ENCODE measurements around the gene CEACAM1.

CEACAM1 gene

DNA sequence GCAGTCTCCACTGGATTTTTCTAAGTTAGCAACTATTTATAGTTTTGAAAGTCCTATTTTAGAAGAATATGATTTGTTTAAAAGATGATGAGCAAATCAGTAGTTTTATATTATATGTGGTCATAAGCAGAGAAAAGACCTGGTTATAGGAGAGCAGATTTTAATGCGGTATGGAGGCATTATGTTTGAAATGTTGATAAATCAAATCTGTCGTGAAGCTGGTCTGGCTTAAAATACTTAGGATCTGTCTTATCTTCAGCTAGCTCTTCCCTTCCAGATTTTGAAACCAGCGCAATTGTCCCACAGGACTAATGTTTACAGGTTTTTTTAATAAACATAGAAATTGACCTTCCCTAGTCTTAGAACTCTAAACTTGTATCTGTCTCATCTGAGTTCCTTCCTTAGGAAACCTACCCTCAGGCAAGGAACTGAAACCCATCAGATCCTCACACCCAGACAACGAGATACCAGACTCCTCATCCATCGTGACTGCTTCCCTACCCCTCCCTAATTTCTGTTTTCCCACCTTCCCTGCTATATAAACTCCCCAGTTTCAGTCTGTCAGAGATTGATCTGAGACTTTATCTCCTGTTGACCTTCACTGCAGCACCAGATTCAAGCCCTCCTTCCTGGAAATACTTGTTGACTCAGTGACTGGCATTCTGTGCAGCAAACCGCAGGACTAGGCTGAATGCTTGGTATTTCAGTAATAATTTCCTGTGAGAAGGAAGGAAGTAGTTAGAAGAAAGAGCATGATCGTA is 47.8 kb downstream of the CEACAM1 start:
- Histone ChIP-seq H3K4me3 (ENCODE audit: low read length) (no peak overlapping the region), H3K4me1 (ENCODE audit: insufficient read depth, low read length) (peaks cover 7% of the 10 kb centered on the region), H3K9me3 (ENCODE audit: insufficient read depth, low read depth, low read length) (no peaks in the 10 kb centered on the region), H3K36me3 (ENCODE audit: insufficient read depth, low read depth, low read length) (no peaks in the 10 kb centered on the region), H3K27me3 (ENCODE audit: insufficient read depth, low read length) (no peaks in the 10 kb centered on the region), H3K9ac (ENCODE audit: low read depth, low read length) (no peak overlapping the region), H3K27ac (ENCODE audit: low read length) (no peak overlapping the region)

DNA sequence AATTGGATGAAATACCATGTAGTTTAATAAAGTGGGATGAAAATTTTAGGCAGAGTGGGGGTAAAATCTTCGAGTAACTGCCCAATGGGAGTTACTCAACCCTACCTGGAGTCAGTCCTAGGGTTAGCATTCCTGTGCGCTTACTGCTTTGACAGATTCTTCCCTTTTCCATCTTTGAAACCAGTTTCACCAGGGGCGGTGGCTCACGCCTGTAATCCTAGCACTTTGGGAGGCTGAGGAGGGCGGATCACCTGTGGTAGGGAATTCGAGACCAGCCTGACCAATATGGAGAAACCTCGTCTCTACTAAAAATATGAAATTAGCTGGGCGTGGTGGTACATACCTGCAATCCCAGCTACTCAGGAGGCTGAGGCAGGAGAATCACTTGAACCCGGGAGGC is 48.5 kb downstream of the CEACAM1 start:
- H3K4me1 ChIP-seq (ENCODE audit: insufficient read depth, low read length), result peaks cover 11% of the 10 kb centered on the region
- no peak overlapping the region for H3K9ac ChIP-seq (ENCODE audit: low read depth, low read length)

DNA sequence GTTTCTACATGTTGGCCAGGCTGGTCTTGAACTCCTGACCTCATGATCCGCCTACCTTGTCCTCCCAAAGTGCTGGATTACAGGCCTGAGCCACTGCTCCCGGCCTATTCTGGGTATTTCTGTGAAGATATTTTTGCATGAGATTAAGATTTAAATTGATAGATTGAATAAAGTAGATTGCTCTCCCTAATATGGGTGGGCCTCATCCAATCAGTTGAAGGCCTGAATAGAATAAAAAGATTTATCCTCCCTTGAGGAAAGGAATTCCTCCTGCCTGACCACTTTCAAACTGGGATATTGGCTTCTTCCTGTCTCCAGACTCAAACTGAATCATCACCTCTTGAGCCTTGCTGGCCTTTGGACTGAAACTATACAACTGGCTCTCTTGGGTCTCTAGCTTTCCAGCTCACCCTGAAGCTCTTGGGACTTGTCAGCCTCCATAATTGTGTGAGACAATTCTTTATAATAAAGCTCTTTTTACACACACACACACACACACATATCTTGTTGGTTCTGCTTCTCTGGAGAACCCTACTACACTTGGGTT is 49.4 kb downstream of the CEACAM1 start:
- H3K27ac ChIP-seq (ENCODE audit: low read length), result no peak overlapping the region
- H3K9ac ChIP-seq (ENCODE audit: low read depth, low read length), result no peak overlapping the region
- H3K4me1 ChIP-seq (ENCODE audit: insufficient read depth, low read length), result peaks cover 20% of the 10 kb centered on the region
- H3K9me3 ChIP-seq (ENCODE audit: insufficient read depth, low read depth, low read length), result no peaks in the 10 kb centered on the region
- H3K27me3 ChIP-seq (ENCODE audit: insufficient read depth, low read length), result no peaks in the 10 kb centered on the region
- H3K36me3 ChIP-seq (ENCODE audit: insufficient read depth, low read depth, low read length), result no peaks in the 10 kb centered on the region
- no peak overlapping the region for H3K4me3 ChIP-seq (ENCODE audit: low read length)

More for the DNA sequence above, 48.5 kb downstream of the CEACAM1 start:
- Histone ChIP-seq H3K27ac (ENCODE audit: low read length) (no peak overlapping the region), H3K4me3 (ENCODE audit: low read length) (no peak overlapping the region), H3K9me3 (ENCODE audit: insufficient read depth, low read depth, low read length) (no peaks in the 10 kb centered on the region), H3K36me3 (ENCODE audit: insufficient read depth, low read depth, low read length) (no peaks in the 10 kb centered on the region), H3K27me3 (ENCODE audit: insufficient read depth, low read length) (no peaks in the 10 kb centered on the region)

DNA sequence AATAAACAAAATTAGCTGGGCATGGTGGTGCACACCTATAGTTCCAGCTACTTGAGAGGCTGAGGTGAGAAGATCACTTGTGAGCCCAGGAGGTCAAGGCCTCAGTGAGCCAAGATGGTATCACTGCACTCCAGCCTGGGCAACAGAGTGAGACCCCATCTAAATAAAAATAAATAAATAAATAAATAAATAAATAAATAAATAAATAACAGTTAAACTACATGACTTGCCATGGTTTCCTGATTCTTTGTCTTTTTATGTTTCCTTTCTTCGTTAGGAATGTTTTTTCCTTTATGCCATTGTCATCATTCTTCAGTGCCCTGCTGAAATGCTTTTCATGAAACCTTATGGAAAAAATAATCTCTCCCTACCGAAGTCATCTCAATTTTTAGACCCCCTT is 50.3 kb downstream of the CEACAM1 start:
- peaks cover 23% of the 10 kb centered on the region for H3K4me1 ChIP-seq (ENCODE audit: insufficient read depth, low read length)
- H3K4me3 ChIP-seq (ENCODE audit: low read length), result no peak overlapping the region
- no peaks in the 10 kb centered on the region for H3K27me3 ChIP-seq (ENCODE audit: insufficient read depth, low read length)
- H3K36me3 ChIP-seq (ENCODE audit: insufficient read depth, low read depth, low read length), result no peaks in the 10 kb centered on the region
- H3K9ac ChIP-seq (ENCODE audit: low read depth, low read length), result no peak overlapping the region
- no peak overlapping the region for H3K27ac ChIP-seq (ENCODE audit: low read length)
- H3K9me3 ChIP-seq (ENCODE audit: insufficient read depth, low read depth, low read length), result no peaks in the 10 kb centered on the region

DNA sequence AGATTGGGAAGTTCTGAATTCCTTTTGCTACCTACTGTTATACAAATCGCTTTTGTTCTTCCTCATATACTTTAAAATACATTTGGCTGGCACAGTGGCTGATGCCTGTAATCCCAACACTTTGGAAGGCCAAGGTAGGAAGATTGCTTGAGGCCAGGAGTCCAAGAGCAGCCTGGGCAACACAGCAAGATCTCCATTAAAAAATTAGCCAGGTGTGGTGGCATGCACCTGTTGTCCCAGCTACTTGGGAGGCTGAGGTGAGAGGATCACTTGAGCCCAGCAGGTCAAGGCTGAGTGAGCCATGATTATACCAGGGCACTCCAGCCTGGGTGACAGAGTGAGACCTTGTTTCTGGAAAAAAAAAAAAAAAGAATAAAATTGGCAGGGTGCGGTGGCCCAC is 51.2 kb downstream of the CEACAM1 start:
- Histone ChIP-seq H3K4me3 (ENCODE audit: low read length) (no peak overlapping the region), H3K27ac (ENCODE audit: low read length) (no peak overlapping the region), H3K4me1 (ENCODE audit: insufficient read depth, low read length) (peaks cover 31% of the 10 kb centered on the region), H3K36me3 (ENCODE audit: insufficient read depth, low read depth, low read length) (no peaks in the 10 kb centered on the region), H3K9ac (ENCODE audit: low read depth, low read length) (no peak overlapping the region), H3K9me3 (ENCODE audit: insufficient read depth, low read depth, low read length) (no peaks in the 10 kb centered on the region), H3K27me3 (ENCODE audit: insufficient read depth, low read length) (no peaks in the 10 kb centered on the region)

DNA sequence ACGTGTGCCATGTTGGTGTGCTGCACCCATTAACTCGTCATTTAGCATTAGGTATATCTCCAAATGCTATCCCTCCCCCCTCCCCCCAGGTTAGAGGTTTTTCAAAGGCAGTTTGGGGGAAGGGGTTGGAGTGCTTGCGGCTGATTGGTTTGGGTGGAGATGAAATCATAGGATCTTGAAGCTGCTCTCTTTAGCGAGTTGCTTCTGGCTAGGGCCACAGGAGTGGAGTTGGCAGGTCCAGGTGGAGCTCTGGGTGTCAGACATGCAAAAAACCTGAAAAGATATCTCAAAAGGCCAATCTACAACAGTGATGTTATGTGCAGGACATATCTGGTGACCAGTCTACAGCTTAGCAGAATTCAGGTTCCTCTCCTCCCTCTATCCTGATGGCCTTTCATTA is 52.9 kb downstream of the CEACAM1 start:
- Histone ChIP-seq H3K9ac (ENCODE audit: low read depth, low read length) (peak overlapping the region; percentile 5; the same call in 1 of the 2 replicates), H3K4me1 (ENCODE audit: insufficient read depth, low read length) (peaks cover 43% of the 10 kb centered on the region), H3K4me3 (ENCODE audit: low read length) (peak overlapping the region; percentile 19; the same call in 1 of the 2 replicates), H3K27ac (ENCODE audit: low read length) (peak overlapping the region; percentile 65), H3K9me3 (ENCODE audit: insufficient read depth, low read depth, low read length) (no peaks in the 10 kb centered on the region), H3K36me3 (ENCODE audit: insufficient read depth, low read depth, low read length) (no peaks in the 10 kb centered on the region), H3K27me3 (ENCODE audit: insufficient read depth, low read length) (no peaks in the 10 kb centered on the region)

DNA sequence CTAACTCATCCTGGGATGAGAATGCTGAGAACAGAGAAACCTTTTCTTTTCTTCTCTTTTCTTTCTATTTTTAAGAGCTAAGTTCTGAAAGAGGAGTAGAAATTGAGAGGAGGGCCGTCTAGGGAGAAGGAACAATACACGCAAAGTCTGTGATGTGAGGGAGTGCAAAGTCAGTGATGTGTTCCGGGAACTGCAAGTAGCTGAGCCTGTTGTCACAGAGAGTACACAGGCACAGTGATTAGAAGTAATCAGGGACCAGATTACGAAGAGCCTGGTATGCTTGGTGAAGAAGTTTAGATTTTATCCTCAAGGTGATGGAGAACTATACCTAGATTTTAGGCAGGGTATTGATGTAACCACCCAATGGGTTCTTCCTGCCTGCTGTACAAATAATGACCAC is 53.5 kb downstream of the CEACAM1 start:
- Histone ChIP-seq H3K9me3 (ENCODE audit: insufficient read depth, low read depth, low read length) (no peaks in the 10 kb centered on the region), H3K9ac (ENCODE audit: low read depth, low read length) (peak overlapping the region; percentile 80; the same call in 1 of the 2 replicates), H3K4me1 (ENCODE audit: insufficient read depth, low read length) (peaks cover 43% of the 10 kb centered on the region), H3K4me3 (ENCODE audit: low read length) (peak overlapping the region; percentile 47; the same call in 1 of the 2 replicates), H3K36me3 (ENCODE audit: insufficient read depth, low read depth, low read length) (no peaks in the 10 kb centered on the region), H3K27me3 (ENCODE audit: insufficient read depth, low read length) (no peaks in the 10 kb centered on the region), H3K27ac (ENCODE audit: low read length) (no peak overlapping the region)

DNA sequence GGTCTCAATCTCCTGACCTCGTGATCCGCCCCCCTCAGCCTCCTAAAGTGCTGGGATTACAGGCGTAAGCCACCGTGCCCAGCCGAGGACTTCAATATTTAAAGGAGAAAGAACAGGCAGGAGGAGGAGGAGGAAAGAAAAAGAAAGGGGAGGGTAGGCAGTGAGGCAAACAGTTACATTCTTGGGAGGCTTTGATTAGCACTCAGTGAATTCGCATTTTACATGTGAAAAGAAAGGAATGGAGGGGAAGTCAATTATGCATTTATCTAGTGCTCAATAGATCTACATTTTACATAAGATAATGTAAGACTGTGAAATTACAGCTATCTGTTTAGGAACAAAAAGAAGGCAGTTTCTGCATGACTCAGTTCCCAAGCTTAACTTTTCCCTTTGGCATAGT is 54.6 kb downstream of the CEACAM1 start:
- H3K27ac ChIP-seq (ENCODE audit: low read length), result peak overlapping the region; percentile 60
- H3K4me3 ChIP-seq (ENCODE audit: low read length), result peak overlapping the region; percentile 25; the same call in 1 of the 2 replicates
- H3K27me3 ChIP-seq (ENCODE audit: insufficient read depth, low read length), result no peaks in the 10 kb centered on the region
- H3K4me1 ChIP-seq (ENCODE audit: insufficient read depth, low read length), result peaks cover 43% of the 10 kb centered on the region
- no peaks in the 10 kb centered on the region for H3K36me3 ChIP-seq (ENCODE audit: insufficient read depth, low read depth, low read length)
- H3K9ac ChIP-seq (ENCODE audit: low read depth, low read length), result peak overlapping the region; percentile 80; the same call in 1 of the 2 replicates
- no peaks in the 10 kb centered on the region for H3K9me3 ChIP-seq (ENCODE audit: insufficient read depth, low read depth, low read length)

DNA sequence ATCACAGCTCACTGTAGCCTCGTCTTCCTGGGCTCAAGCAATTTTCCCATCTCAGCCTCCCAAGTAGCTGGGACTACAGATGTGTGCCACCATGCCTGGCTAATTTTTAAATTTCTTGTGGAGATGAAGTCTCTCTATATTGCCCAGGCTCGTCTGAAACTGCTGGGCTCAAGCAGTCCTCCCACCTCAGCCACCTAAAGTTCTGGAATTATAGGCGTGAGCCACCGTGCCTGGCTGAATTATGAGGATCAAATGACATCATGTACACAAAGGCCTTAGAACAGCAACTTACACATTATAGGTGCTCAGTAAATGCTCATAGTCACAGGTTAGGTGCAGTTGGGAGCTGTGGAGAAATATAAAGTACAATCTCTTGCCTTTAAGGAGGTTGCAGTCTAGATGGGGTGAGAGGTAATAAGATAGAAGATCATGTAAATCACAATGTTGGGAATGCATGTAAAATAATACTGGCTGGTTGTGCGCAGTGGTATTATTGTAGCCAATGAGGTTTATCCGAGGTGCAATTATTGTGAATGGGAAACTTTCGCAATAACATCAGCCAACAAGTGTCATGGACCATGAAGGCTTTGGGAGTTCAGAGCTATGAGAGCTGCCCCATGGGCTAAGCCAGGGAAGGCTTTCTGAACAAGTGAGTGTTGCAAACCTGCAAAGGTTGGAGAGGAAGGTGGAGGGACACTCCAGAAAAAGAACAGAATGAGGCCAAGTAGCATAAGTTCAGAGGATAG is 55.7 kb downstream of the CEACAM1 start:
- Histone ChIP-seq H3K4me1 (ENCODE audit: insufficient read depth, low read length) (peaks cover 45% of the 10 kb centered on the region), H3K36me3 (ENCODE audit: insufficient read depth, low read depth, low read length) (no peaks in the 10 kb centered on the region), H3K27me3 (ENCODE audit: insufficient read depth, low read length) (no peaks in the 10 kb centered on the region), H3K9ac (ENCODE audit: low read depth, low read length) (peak overlapping the region; percentile 60; the same call in 1 of the 2 replicates), H3K4me3 (ENCODE audit: low read length) (no peak overlapping the region), H3K27ac (ENCODE audit: low read length) (peak overlapping the region; percentile 92), H3K9me3 (ENCODE audit: insufficient read depth, low read depth, low read length) (no peaks in the 10 kb centered on the region)

DNA sequence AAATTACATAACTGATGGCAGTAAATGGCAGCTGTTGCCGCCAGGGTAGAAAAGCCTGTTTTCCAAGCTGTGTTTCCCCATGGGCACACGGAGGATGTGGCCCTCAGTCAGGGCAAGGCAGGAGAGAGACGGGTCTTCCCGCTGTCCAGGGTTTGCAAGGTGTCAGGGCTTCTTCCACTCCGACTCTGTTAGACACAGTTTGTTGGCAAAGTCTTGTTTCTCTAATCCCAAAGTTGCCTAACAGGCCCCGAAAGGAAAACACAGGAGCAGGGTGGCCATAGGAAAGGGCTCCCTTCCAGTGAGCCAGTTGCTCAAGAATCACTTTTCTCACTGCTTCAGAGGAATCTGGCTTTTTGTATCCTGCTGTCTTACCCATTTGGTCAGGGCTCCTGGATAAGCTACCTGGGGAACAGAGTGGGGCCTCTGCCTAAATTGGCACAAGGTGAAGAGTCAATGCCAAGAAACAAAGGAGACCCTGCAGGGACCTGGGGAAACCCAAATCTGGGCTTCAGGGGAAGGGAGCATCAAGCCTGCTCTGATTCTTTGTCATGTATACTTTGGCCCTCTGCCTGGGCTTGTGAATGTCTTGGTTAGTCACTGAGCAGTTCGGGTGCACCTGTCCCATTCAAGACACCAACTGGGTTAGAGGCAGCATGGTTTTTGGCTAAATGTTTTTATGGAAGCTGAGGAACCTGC is 56.6 kb downstream of the CEACAM1 start:
- Histone ChIP-seq H3K9me3 (ENCODE audit: insufficient read depth, low read depth, low read length) (no peaks in the 10 kb centered on the region), H3K36me3 (ENCODE audit: insufficient read depth, low read depth, low read length) (no peaks in the 10 kb centered on the region), H3K27ac (ENCODE audit: low read length) (peak overlapping the region; percentile 92), H3K4me1 (ENCODE audit: insufficient read depth, low read length) (peaks cover 45% of the 10 kb centered on the region), H3K4me3 (ENCODE audit: low read length) (no peak overlapping the region), H3K27me3 (ENCODE audit: insufficient read depth, low read length) (no peaks in the 10 kb centered on the region), H3K9ac (ENCODE audit: low read depth, low read length) (peak overlapping the region; percentile 60; the same call in 1 of the 2 replicates)

All from iPS-20b (cell line).